ENCODE data around the gene TEKT2. TPM values are rescaled to one million over a fixed set of nuclear protein-coding genes. Genes with fewer than 3 reads are reported as not detected.

TEKT2 gene
- total RNA-seq, 4 donors from 2014 or later = not detected

DNA sequence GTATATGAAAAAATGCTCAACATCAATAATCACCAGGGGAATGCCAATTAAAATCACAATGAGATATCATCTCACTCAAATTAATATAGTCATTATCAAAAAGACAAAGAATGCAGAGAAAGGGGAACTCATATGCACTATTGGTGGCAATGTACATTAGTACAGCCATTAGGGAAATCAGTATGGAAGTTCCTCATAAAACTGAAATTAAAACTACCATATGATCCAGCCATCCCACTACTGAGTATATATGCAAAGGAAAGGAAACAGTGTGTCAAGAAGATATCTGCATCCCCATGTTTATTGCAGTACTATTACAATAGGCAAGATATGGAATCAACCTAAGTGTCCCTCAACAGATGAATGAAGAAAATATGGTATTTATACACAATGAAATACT lies 32.1 kb upstream of the TEKT2 start:
- intact Hi-C loops (cut with DNase I; ENCODE audit: low total_unique reads) (no loop called here), in situ Hi-C loops (cut with MboI; ENCODE audit: low sequenced_read_pairs in 4 of 4) (no loop called here)
- Histone ChIP-seq H3K36me3 (peaks cover 0 to 34% of the 10 kb centered on the region in 2 donors), H3K4me3 (no peak overlapping the region), H3K27ac (no peak overlapping the region), H3K9me3 (no peaks in the 10 kb centered on the region), H3K27me3 (no peaks in the 10 kb centered on the region), H3K4me1 (no peaks in the 10 kb centered on the region)
- no peak for DNase-seq
- ATAC-seq = no peak
- TF ChIP-seq CTCF (IDR thresholded peaks at IDR 0.05 in 4 of 5, conservative IDR thresholded peaks at IDR 0.05 in 1 of 5) (no peak), POLR2A (IDR thresholded peaks at IDR 0.05) (no peak)

GRCh38 chr1:36053978-36054377 lies 29.9 kb upstream of the TEKT2 start:
- peaks cover 0 to 14% of the 10 kb centered on the region in 2 donors for H3K36me3 ChIP-seq
- DNase-seq = no peak
- in situ Hi-C loops (cut with MboI; ENCODE audit: low sequenced_read_pairs in 4 of 4) = no loop called here

GRCh38 chr1:36055706-36056105 lies 28.2 kb upstream of the TEKT2 start:
- no peaks in the 10 kb centered on the region for H3K27me3 ChIP-seq
- intact Hi-C loops (cut with DNase I; ENCODE audit: low total_unique reads) = no loop called here
- ATAC-seq (no peak), DNase-seq (no peak)
- no peak overlapping the region for H3K27ac ChIP-seq
- no peaks in the 10 kb centered on the region for H3K9me3 ChIP-seq
- in situ Hi-C loops (cut with MboI; ENCODE audit: low sequenced_read_pairs in 4 of 4) = no loop called here
- no peak overlapping the region for H3K4me3 ChIP-seq
- no peak for TF ChIP-seq POLR2A (IDR thresholded peaks at IDR 0.05)
- TF ChIP-seq CTCF (IDR thresholded peaks at IDR 0.05 in 4 of 5, conservative IDR thresholded peaks at IDR 0.05 in 1 of 5) = no peak
- peaks cover 0 to 12% of the 10 kb centered on the region in 2 donors for H3K36me3 ChIP-seq
- no peaks in the 10 kb centered on the region for H3K4me1 ChIP-seq

More at GRCh38 chr1:36053978-36054377, 29.9 kb upstream of the TEKT2 start:
- no peak for ATAC-seq
- no peaks in the 10 kb centered on the region for H3K4me1 ChIP-seq
- TF ChIP-seq CTCF (IDR thresholded peaks at IDR 0.05 in 4 of 5, conservative IDR thresholded peaks at IDR 0.05 in 1 of 5) (no peak), POLR2A (IDR thresholded peaks at IDR 0.05) (no peak)
- intact Hi-C loops (cut with DNase I; ENCODE audit: low total_unique reads) = no loop called here
- no peak overlapping the region for H3K27ac ChIP-seq
- H3K4me3 ChIP-seq = no peak overlapping the region
- no peaks in the 10 kb centered on the region for H3K27me3 ChIP-seq
- no peaks in the 10 kb centered on the region for H3K9me3 ChIP-seq

- DNase-seq (no peak), ATAC-seq (no peak)
- in situ Hi-C loops (cut with MboI; ENCODE audit: low sequenced_read_pairs in 4 of 4) = no loop called here
- no peaks in the 10 kb centered on the region for H3K9me3 ChIP-seq
- H3K4me1 ChIP-seq = no peaks in the 10 kb centered on the region
- no peak overlapping the region for H3K27ac ChIP-seq
- H3K4me3 ChIP-seq = no peak overlapping the region
- intact Hi-C loops (cut with DNase I; ENCODE audit: low total_unique reads) = no loop called here
- H3K36me3 ChIP-seq = no peaks in the 10 kb centered on the region
- H3K27me3 ChIP-seq = no peaks in the 10 kb centered on the region
- TF ChIP-seq POLR2A (IDR thresholded peaks at IDR 0.05) (no peak), CTCF (IDR thresholded peaks at IDR 0.05 in 4 of 5, conservative IDR thresholded peaks at IDR 0.05 in 1 of 5) (no peak)
These were observed 21.6 kb upstream of the TEKT2 start for GRCh38 chr1:36062315-36062714.

DNA sequence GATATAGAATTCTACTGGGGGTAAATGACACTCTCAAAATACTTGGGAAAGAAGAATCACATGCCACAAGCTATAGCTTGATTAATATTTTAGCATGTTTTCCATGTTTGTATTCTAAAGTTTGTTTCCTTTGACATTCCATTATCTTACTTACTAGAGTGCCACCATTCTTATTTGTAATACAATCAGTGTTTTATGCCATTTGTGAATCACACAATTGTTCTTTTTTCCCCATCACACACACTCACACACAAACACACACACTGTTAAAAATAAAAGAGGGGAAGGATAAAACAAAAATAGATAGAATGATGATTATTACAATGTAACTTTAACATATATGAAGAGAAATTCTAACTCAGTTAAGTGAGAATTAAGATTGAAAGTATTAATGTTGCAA lies 16.0 kb upstream of the TEKT2 start:
- Histone ChIP-seq H3K36me3 (no peaks in the 10 kb centered on the region), H3K4me1 (no peaks in the 10 kb centered on the region), H3K27me3 (no peaks in the 10 kb centered on the region), H3K4me3 (no peak overlapping the region), H3K27ac (no peak overlapping the region), H3K9me3 (no peaks in the 10 kb centered on the region)
- TF ChIP-seq CTCF (IDR thresholded peaks at IDR 0.05 in 4 of 5, conservative IDR thresholded peaks at IDR 0.05 in 1 of 5) (no peak), POLR2A (IDR thresholded peaks at IDR 0.05) (no peak)
- DNase-seq (no peak), ATAC-seq (no peak)
- in situ Hi-C loops (cut with MboI; ENCODE audit: low sequenced_read_pairs in 4 of 4) (no loop called here), intact Hi-C loops (cut with DNase I; ENCODE audit: low total_unique reads) (no loop called here)

Data from gastrocnemius medialis (tissue), 4 donors.